Psoas muscle (tissue), 8 donors: Measurements from ENCODE around the gene FYTTD1. TPM values are rescaled to one million over a fixed set of nuclear protein-coding genes. Genes with fewer than 3 reads are reported as not detected.

Experiments used
- ATAC-seq, 4 donors: fragments of 200-7000 bp; cut with Tn5 transposase; one replicate each; pipeline ENCODE4 v1.9.1; 2020; ENCODE audit warnings: moderate library complexity in 3 of 4, mild to moderate bottlenecking in 2 of 4
- DNase-seq, 2 donors: peaks; one replicate each; pipeline ENCODE4 v3.0.0-alpha.2; 2020
- H3K27ac ChIP-seq: fragments of 200-600 bp; one replicate; pipeline ENCODE4 v1.8.0; 2022
- H3K27me3 ChIP-seq, 3 donors: fragments of 200-600 bp in 1 of 3; one replicate each; pipeline versions ENCODE4 v1.6.1 to v1.8.0; 2013 to 2022; ENCODE audit warnings: low read length in 2 of 3, mild to moderate bottlenecking in 2 of 3, moderate library complexity in 1 of 3; ENCODE audit not compliant: insufficient read depth in 3 of 3
- H3K36me3 ChIP-seq, 2 donors: fragments of 200-600 bp in 1 of 2; one replicate each; pipeline versions ENCODE4 v1.6.1 to v1.8.0; 2013 to 2022; ENCODE audit warnings: low read depth in 1 of 2, mild to moderate bottlenecking in 1 of 2, moderate library complexity in 1 of 2; ENCODE audit not compliant: insufficient read depth in 1 of 2
- H3K4me1 ChIP-seq: fragments of 200-600 bp; one replicate; pipeline ENCODE4 v1.8.0; 2022
- H3K4me3 ChIP-seq: fragments of 200-600 bp; one replicate; pipeline ENCODE4 v1.8.0; 2022; ENCODE audit warnings: mild to moderate bottlenecking
- H3K9me3 ChIP-seq: fragments of 200-600 bp; one replicate; pipeline ENCODE4 v1.8.0; 2022
- WGBS, 3 donors: extraction: QIAGEN DNeasy Blood & Tissue Kit; methylation state at CpG; one replicate each; pipeline versions ENCODE4 v1.1.6 to v1.1.7; 2013; 5-methylcytosine and 5-hydroxymethylcytosine counted together
- intact Hi-C, 2 donors: fragments of 100-400 bp; cut with DNase I; formaldehyde crosslinking; loops; one replicate each; pipeline versions ENCODE4 v1.11.0 to v1.14.2; 2022
- polyA plus RNA-seq, 3 donors: library from polyadenylated mRNA; stranded (reverse); fragments of 200-250 nt; gene quantifications; one replicate each; pipeline ENCODE4 v1.2.3, GENCODE V29; 2013
- total RNA-seq, 4 donors: library from RNA; stranded (reverse); fragmentation: NEBNext Ultra II Directional in 2 of 4; extraction: Animal tissue kit (Norgen Biotek cat#: 25700) in 2 of 4; gene quantifications; one replicate each; pipeline versions ENCODE4 v1.2.1 to v1.2.4, GENCODE V29; 2021 to 2023
- TF ChIP-seq, protein P1 (sequence below): fragments of 200-600 bp; IDR thresholded peaks from one replicate; pipeline ENCODE4 v1.8.0; 2022; ENCODE audit warnings: antibody characterized with exemption
- donor health status: healthy with polysubstance abuse.
- donor health status: DM: no; HTN: no; CAD: no; lungs with moderate emphysema.
- donor health status: Bipolar disorder and iron deficiency.
- donor health status: healthy.
- donor health status: DM: yes; HTN: yes; CAD: no.
- donor health status: DM: no; HTN: no; CAD: no.
- donor health status: DM: no; HTN: no; CAD: no.
- donor health status: DM: yes; HTN: yes; CAD: no.

Gene FYTTD1
- total and polyA plus RNA-seq, 7 donors, result 15.2 to 232 (median 143) TPM

DNA sequence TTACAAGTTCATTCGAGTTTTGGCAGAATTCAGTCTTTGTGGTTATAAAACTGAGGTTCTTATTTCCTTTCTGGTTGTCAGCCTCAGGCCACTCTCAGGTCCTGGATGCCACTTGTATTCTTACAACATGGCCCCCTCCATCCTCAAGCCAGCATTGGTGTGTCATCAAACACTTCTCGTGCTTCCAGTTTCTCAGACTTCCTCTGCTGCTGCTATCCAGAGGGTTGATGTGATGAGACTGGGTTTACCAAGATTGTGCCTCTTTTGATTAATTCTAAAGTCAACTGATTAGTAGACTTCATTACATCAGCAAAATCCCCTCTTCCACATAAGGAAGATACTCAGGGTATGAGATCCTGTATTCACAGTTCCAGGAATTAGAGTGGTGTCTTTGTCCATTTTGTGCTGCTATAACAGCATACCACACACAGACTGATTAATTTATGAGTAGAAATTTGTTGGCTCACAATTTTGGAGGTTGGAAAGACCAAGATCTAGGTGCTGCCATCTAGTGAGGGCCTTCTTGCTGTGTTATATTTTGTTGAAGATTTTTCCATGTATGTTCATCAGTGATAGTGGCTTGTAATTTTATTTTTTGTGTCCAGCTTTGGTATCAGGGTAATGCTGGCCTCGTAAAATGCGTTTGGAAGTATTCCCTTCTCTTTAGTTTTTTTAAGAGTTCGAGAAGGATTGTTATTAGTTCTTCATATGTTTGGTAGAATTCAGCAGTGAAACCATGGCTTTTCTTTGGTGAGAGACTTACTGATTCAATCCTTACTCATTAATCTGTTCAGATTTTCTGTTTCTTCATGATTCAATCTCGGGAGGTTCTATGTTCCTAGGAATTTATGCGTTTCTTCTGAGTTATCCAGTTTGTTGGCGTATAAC is 52.5 kb downstream of the FYTTD1 start:
- Histone ChIP-seq H3K36me3 (no peaks in the 10 kb centered on the region), H3K27me3 (no peaks in the 10 kb centered on the region), H3K27ac (no peak overlapping the region), H3K9me3 (no peaks in the 10 kb centered on the region), H3K4me3 (no peak overlapping the region), H3K4me1 (peaks cover 23% of the 10 kb centered on the region)
- ATAC-seq (peak in 2 of 4 donors; percentile 52 to 54), DNase-seq (no peak)
- TF ChIP-seq, protein P1, sequence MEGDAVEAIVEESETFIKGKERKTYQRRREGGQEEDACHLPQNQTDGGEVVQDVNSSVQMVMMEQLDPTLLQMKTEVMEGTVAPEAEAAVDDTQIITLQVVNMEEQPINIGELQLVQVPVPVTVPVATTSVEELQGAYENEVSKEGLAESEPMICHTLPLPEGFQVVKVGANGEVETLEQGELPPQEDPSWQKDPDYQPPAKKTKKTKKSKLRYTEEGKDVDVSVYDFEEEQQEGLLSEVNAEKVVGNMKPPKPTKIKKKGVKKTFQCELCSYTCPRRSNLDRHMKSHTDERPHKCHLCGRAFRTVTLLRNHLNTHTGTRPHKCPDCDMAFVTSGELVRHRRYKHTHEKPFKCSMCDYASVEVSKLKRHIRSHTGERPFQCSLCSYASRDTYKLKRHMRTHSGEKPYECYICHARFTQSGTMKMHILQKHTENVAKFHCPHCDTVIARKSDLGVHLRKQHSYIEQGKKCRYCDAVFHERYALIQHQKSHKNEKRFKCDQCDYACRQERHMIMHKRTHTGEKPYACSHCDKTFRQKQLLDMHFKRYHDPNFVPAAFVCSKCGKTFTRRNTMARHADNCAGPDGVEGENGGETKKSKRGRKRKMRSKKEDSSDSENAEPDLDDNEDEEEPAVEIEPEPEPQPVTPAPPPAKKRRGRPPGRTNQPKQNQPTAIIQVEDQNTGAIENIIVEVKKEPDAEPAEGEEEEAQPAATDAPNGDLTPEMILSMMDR, result peak; percentile 22
- intact Hi-C loops, result no loop called here
- 70 to 84% (median 71%) methylated on average over 8 of the region's 8 CpGs for WGBS, 3 donors

DNA sequence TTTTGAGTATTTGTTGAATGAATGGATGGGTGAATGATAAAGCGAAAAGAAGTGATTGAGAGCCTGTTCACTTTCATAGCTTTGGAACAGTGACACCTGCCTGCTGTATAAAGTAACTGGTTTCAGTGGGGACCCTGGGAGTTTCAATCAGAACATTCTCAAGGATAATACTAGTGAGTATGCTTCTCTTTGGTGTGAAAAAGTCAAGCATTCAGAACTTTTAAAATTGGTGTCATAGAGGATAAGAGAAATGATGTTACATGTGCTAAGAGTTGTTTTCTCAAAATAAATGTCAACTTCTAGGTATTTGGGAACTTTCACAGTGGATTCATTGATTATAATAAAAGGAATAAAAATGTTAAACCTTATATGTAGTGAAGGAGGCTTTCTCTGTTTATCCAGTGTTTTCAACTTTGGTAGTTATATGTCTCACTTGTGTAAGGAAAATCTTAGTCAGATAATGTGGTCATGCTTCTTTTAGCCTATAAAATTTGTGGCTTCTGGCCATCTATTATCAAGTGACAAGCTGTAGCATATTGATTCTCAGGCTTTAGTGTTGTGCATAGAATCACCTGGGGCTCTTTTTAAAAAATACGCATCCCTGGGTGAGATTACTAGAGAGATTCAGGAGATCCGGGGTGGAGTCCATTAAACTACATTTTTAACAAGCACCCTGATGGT is 53.2 kb downstream of the FYTTD1 start:
- H3K36me3 ChIP-seq, result no peaks in the 10 kb centered on the region
- DNase-seq (no peak), ATAC-seq (no peak)
- TF ChIP-seq, protein P1, result no peak
- WGBS, 3 donors, result 97 to 99% (median 99%) methylated on average over 3 of the region's 3 CpGs
- H3K27ac ChIP-seq, result no peak overlapping the region
- intact Hi-C loops, result no loop called here
- H3K4me1 ChIP-seq, result peaks cover 26% of the 10 kb centered on the region
- no peak overlapping the region for H3K4me3 ChIP-seq
- H3K9me3 ChIP-seq, result no peaks in the 10 kb centered on the region
- no peaks in the 10 kb centered on the region for H3K27me3 ChIP-seq

DNA sequence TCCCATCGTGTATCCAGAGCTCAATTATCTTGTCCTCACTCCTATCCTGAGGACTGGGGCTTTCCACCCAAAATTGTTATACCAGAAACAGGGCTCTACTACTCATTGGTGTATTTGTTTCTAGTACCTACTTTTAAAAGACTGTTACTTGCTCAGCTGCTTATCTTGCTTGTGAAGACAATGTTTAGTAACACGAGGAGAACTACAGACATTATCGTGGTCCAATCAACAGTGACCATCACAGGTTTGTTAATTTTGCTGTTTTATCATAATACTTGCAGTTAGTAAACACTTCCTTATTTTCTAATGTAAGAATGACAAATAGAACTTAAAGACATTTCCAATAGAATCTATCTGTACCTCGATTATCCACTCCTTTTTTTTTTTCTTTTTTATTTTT is 54.8 kb downstream of the FYTTD1 start:
- Histone ChIP-seq H3K27me3 (no peaks in the 10 kb centered on the region), H3K27ac (no peak overlapping the region), H3K4me3 (no peak overlapping the region), H3K9me3 (no peaks in the 10 kb centered on the region), H3K36me3 (no peaks in the 10 kb centered on the region), H3K4me1 (peaks cover 28% of the 10 kb centered on the region)
- DNase-seq (no peak), ATAC-seq (no peak)
- WGBS, 3 donors, result 84 to 94% (median 86%) methylated on average over 4 of the region's 4 CpGs
- TF ChIP-seq, protein P1, result no peak
- intact Hi-C loops, result no loop called here

DNA sequence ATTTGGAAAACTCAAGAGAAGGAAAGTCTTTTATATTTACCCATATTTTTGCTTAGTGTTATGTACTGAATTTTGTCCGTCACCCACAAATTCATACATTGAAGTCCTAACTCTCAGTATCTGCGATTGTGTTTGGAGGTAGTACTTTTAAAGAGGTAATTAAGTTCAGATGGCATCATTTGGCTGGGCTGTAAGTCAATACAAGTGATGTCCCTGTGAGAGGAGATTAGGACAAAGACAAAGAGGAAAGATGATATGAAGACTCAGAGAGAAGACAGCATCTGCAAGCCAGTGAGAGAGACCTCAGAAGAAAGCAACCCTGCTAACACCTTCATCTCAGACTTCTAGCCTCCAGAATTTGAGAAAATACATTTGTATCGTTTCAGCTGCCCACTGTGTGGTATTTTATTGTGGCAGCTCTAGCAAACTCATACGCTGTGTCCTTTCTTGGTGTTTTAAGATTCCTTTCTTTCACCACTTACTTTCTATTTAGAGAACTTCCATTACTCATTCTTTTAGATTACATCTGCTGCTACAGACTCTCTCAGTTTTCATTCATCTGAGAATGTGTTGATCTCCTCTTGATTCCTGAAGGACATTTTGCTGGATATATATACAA is 58.4 kb downstream of the FYTTD1 start:
- H3K4me3 ChIP-seq, result no peak overlapping the region
- ATAC-seq, result peak; percentile 54 to 74 (median 64)
- DNase-seq, result no peak
- no peaks in the 10 kb centered on the region for H3K36me3 ChIP-seq
- 66 to 85% (median 71%) methylated on average over 4 of the region's 4 CpGs for WGBS, 3 donors
- TF ChIP-seq, protein P1, result no peak
- peaks cover 35% of the 10 kb centered on the region for H3K4me1 ChIP-seq
- intact Hi-C loops, result no loop called here
- no peaks in the 10 kb centered on the region for H3K9me3 ChIP-seq
- peak overlapping the region; percentile 65 for H3K27ac ChIP-seq
- no peaks in the 10 kb centered on the region for H3K27me3 ChIP-seq
